Activated naive CD4-positive, alpha-beta T cell treated with anti-CD3 and anti-CD28 coated beads, Interleukin-2, amount 50 U/mL, for 72 hours (primary cell): ENCODE measurements around the gene CST1. TPM values are rescaled to one million over a fixed set of nuclear protein-coding genes. Genes with fewer than 3 reads are reported as not detected.
A peak's percentile ranks its signal among the peaks of the same experiment; 100 is the strongest.
"Not testable (repeated sequence)": the region's sequence is repeated elsewhere in the genome, so short reads cannot be mapped to it uniquely, and the experiment has no call there.

ENCODE experiments used
- ATAC-seq, 2 donors: fragments of 150-1000 bp; cut with Tn5 transposase; 2 replicates each; pipeline ENCODE4 v1.10.0; 2021; ENCODE audit warnings: mild to moderate bottlenecking in 2 of 2, moderate library complexity in 2 of 2
- DNase-seq, 2 donors: peaks; one replicate each; pipeline ENCODE4 v3.0.0; 2021 to 2022; ENCODE audit warnings: low spot score in 2 of 2
- H3K27ac Mint-ChIP-seq, 2 donors: one replicate each; pipeline ENCODE4 v1.8.0; 2022; ENCODE audit warnings: mild to moderate bottlenecking in 2 of 2, mixed read lengths in 2 of 2
- H3K36me3 Mint-ChIP-seq, 2 donors: one replicate each; pipeline ENCODE4 v1.8.0; 2022; ENCODE audit warnings: mixed read lengths in 2 of 2
- H3K9me3 Mint-ChIP-seq, 2 donors: one replicate each; pipeline ENCODE4 v1.8.0; 2022; ENCODE audit warnings: mixed read lengths in 2 of 2
- total RNA-seq, 2 donors: library from RNA; stranded (reverse); gene quantifications; one replicate each; pipeline ENCODE4 v1.2.3, GENCODE V29; 2022

Gene CST1
- total RNA-seq, 2 donors from 2014 or later, result not detected

DNA sequence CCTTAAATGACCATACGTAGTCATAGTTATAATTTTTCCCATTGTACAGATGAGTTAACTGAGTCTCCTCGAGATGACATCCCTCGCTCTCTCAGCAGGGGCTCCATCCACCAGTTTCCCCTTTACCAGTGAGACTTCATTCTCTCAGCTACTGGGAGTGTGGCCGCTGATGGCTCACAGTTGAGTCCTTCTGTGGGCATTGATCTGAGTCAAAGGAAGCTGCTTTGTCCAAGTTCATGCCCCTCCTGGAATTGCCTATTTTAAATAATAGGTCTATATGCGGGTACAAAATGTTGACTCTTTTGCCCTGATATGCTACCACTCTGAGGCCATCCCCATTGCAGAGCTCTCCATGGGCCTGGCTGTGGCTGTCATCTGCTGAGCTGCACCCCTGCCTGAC, 14.8 kb upstream of the CST1 start:
- Mint-ChIP-seq H3K27ac (no peak overlapping the region), H3K9me3 (peaks cover 0 to 4% of the 10 kb centered on the region in 2 donors), H3K36me3 (no peaks in the 10 kb centered on the region)
- ATAC-seq, result no peak
- DNase-seq, result no peak

DNA sequence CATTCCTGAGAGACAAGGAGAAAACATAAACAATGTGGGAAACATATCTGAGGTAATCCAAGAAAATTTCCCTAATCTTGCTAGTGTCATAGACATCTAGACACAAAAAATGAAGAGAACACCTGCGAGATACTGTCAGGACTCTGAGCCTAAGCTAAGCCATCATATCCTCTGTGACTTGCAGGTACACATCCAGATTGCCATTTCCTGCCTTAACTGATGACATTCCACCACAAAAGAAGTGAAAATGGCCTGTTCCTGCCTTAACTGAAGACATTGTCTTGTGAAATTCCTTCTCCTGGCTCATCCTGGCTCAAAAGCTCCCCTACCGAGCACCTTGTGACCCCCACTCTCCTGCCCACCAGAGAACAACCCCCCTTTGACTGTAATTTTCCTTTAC, 13.9 kb upstream of the CST1 start:
- H3K36me3 Mint-ChIP-seq, ATAC-seq, H3K9me3 Mint-ChIP-seq, H3K27ac Mint-ChIP-seq, DNase-seq: not testable (repeated sequence)

DNA sequence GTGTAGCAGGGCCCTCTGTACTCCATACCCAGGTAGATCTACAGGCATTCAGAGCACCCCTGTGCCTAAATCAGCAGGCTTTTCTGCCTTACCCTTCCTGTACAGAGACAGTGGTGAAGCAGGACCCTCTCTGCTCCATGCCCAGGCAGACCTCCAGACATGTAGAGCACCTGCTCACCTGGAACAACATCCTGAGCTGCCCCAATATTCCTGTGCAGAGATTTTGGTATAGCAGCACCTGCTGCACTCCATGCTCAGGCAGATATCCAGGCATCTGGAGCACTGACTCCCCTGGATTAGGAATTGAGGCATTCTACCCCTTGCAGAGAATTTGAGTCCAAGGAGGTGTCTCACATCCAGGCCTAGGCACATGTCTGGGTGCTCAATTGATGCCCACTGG, 12.6 kb upstream of the CST1 start:
- no peak for ATAC-seq

DNA sequence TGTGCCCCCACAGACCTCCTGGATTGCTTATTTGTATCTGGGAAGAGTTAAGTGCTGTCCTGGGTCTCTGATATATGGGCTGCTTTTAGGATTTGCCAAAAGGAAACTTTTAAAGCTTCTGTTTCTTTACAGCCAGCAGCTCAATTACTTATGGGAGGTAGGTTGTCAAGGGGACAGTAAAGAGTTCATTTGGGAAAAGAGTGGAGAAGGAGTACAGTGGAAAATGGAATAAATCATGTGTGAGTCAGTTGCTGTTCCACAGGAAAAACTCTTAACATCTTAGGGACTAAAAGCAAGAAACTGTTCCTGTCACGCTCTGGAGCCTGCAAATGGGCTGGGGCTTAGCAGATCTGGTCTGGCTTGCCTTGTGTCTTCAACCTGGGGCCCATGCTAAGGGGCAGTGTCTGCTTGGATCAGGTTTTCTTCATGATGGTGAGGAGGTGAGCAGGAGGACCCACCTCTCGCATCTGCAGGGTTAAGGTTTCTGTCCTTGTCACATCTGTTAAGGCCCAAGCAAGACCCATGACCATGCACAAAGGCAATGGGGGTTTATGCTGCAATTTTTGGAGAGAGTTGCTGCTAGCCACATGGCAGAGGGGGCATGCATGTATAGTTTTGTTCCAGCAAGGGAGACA, 8.7 kb upstream of the CST1 start:
- Mint-ChIP-seq H3K36me3 (no peaks in the 10 kb centered on the region), H3K27ac (no peak overlapping the region), H3K9me3 (no peaks in the 10 kb centered on the region)
- no peak for ATAC-seq
- no peak for DNase-seq

More for the DNA sequence above, 12.6 kb upstream of the CST1 start:
- DNase-seq, result no peak
- Mint-ChIP-seq H3K9me3 (peaks cover 0 to 4% of the 10 kb centered on the region in 2 donors), H3K36me3 (no peaks in the 10 kb centered on the region), H3K27ac (no peak overlapping the region)

DNA sequence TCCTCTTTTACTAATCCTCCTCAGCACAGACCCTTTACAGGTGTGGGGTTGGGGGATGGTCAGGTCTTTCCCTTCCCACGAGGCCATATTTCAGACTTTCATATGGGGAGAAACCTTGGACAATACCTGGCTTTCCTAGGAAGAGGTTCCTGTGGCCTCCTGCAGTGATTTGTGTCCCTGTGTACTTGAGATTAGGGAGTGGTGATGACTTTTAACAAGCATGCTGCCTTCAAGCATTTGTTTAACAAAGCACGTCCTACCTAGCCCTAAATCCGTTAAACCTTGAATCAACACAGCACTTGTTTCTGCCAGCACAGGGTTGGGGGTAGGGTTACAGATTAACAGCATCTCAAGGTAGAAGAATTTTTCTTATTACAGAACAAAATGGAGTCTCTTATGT, 6.1 kb upstream of the CST1 start:
- not testable (repeated sequence) for H3K27ac Mint-ChIP-seq, DNase-seq, H3K36me3 Mint-ChIP-seq, ATAC-seq, H3K9me3 Mint-ChIP-seq

DNA sequence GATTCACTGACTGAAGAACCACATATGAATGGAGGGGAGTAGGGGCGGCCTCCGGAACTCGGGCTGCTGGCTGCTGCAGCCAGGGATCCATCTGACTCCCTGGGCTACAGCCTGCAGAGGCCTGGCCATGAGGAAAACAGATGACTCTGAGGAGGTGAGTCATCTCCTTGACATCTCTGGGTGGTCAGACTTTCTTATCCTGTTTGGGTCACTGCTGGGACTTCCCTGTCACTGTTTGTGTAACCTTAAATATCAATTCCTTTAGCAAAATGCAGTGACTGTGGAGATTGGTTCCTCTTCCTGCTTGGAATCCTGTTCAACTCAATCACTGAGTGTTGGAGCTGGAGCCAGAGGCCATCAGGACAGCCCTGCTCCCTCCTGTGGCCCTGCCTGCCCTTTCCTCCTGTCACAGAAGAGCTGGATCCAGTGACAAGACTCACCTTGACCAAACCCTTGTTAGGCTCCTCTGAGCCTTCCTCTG, 4.4 kb upstream of the CST1 start:
- ATAC-seq, result peak in 1 of 2 donors; percentile 67
- not testable (repeated sequence) for DNase-seq, H3K27ac Mint-ChIP-seq, H3K9me3 Mint-ChIP-seq, H3K36me3 Mint-ChIP-seq

DNA sequence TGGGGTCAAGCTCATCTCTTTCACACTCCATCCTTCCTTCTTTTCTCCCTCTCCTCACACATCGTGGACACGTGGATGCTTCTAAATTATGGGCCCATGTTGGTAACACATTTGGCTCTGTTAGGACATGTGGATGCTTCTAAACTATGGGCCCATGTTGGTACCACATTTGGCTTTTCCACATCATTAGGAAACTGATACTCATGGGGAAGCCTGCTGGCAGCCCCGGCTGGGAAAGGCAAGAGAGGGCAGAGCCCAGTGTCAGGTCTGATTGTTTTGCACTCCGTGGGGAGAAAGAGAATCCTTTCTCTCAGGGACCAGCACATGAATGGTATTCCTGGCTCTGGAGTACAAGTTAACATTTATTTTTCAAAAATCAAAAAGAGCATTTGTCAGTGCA, 4.0 kb upstream of the CST1 start:
- H3K27ac Mint-ChIP-seq, result no peak overlapping the region
- no peaks in the 10 kb centered on the region for H3K9me3 Mint-ChIP-seq
- ATAC-seq (no peak), DNase-seq (no peak)
- no peaks in the 10 kb centered on the region for H3K36me3 Mint-ChIP-seq

DNA sequence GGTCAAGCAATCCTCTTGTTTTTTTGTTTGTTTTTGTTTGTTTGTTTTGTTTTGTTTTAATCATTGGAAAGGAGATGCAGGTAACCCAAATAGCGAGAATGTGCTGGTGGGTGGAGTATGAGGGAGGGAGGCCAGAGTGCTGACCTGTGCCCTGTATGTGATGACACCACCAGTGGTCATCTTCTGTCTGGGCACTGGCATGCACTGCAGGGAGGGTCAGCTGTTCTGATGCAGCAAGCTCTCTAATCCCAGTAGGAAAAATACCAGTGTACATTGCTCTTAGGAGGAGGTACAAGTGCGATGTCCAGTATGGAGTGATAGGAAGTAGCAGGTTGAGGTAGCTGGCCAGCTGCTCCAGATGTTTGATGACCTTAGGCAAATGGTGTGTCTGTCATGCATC, 2.9 kb upstream of the CST1 start:
- no peaks in the 10 kb centered on the region for H3K36me3 Mint-ChIP-seq
- DNase-seq, result no peak
- H3K27ac Mint-ChIP-seq, result peak overlapping the region in 1 of 2 donors; percentile 5
- H3K9me3 Mint-ChIP-seq, result no peaks in the 10 kb centered on the region
- ATAC-seq, result no peak

DNA sequence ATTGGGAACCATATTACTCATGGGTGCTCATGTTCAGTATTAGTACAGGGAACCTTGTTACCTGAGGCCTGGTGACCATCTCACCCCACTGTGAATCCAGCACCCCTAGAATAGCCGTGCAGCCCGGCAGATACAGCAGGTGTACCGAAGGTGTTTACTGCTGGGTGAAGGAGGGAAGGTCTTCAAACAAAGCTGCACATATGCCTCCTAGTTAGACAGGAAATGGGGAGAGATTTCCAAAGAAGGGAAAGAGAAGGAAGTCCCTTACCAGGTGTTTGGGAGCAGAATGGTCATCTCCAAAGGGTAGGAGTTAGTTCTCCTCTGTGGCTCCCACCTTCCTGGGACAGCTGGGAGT, 2.4 kb upstream of the CST1 start:
- ATAC-seq (no peak), DNase-seq (no peak)
- no peaks in the 10 kb centered on the region for H3K36me3 Mint-ChIP-seq
- H3K27ac Mint-ChIP-seq, result peak overlapping the region in 1 of 2 donors; percentile 5
- no peaks in the 10 kb centered on the region for H3K9me3 Mint-ChIP-seq

DNA sequence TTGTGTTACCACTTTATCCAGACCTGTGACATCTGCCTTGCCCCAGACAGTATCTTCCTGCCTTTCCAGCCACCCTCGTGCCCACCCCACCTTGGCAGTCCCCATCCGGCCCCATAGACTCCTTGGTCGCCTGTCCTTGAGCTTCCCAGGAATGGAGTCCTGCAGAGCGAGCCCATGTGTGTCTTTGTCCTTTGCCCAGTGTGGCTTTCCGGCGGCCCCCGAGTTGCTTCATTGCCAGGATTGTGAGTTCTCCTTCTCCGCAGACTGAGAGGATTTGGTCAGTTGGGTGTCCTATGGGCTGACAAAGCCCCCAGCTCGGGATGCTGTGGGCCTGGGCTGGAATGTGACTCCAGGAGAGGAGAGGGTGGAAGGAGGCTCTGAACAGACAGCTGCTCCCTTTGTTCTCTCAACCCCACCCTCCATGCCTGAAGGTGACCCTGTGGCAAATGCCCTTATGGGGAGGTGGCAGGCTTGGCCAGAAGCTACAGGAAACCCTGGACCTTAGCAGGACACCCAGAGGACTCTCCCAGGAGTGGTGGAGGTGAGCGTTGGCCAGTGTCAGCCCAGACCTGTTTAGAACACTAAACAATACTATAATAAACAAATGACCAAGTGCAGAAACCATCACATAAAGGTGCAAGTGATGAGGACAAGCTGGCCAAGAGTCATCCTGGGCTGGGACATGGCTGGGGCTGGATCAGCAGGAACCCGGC, 1.9 kb upstream of the CST1 start:
- Mint-ChIP-seq H3K27ac (no peak overlapping the region), H3K9me3 (no peaks in the 10 kb centered on the region), H3K36me3 (no peaks in the 10 kb centered on the region)
- DNase-seq, result no peak
- ATAC-seq, result no peak

DNA sequence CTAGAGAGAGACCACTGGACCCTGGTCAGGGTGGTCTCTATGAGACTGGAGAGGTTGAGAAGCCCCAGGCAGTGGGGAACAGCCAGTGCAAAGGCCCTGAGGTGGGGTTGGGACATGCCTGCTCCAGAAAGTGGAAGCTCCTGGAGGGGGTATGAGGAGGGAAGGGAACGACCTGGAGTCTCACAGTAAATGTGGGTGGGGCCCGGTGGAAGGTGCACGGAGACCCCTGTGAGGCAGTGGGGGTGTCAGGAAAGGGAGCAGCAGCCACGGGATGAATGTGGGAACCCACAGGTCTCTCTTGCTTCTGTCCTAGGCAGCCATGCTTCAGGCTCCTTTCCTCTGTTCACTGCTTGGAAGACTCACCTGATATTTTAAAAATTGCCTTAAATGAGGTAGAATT, 1.3 kb upstream of the CST1 start:
- no peak overlapping the region for H3K27ac Mint-ChIP-seq
- no peaks in the 10 kb centered on the region for H3K9me3 Mint-ChIP-seq
- H3K36me3 Mint-ChIP-seq, result no peaks in the 10 kb centered on the region
- ATAC-seq (no peak), DNase-seq (no peak)

DNA sequence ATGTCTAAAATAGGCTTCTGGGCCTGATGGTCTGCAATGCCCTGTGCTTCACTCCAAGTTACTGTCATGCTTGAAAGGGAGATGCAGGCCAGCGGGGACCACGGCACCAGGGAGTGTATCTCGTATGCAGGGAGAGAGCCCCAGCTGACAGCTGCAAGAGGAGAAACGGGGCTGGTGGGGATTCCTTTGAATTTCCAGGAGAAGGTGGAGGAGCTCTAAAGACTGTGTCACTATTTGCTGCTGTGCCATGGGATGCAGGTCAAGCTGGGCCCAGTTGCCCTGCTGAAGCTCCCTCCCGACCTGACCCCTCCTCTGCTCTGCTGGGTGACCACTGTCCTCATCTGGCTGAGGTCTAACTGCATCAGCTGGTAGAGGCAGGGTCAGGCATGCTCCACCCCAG, 989 bp downstream of the CST1 start:
- H3K27ac Mint-ChIP-seq, result no peak overlapping the region
- H3K9me3 Mint-ChIP-seq, result no peaks in the 10 kb centered on the region
- ATAC-seq (no peak), DNase-seq (no peak)
- no peaks in the 10 kb centered on the region for H3K36me3 Mint-ChIP-seq

DNA sequence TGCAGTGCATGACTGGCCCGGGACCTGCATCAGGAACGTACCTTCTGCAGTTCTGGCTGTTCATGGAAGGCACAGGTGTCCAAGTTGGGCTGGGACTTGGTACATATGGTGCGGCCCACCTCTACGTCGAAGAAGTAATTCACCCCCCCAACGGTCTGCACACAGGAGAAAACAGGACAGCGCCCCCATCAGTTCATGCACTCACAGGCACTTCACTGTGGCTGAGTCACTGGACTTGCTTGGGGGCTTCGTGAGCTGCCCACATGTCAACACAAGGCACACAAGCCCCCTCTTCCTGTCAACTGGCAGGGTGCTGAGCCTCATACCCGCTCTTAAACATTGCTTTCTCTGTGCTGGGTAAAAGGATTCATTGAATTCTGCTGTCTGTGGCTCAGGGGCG, 1.8 kb downstream of the CST1 start:
- H3K36me3 Mint-ChIP-seq, H3K9me3 Mint-ChIP-seq, DNase-seq, ATAC-seq, H3K27ac Mint-ChIP-seq: not testable (repeated sequence)

DNA sequence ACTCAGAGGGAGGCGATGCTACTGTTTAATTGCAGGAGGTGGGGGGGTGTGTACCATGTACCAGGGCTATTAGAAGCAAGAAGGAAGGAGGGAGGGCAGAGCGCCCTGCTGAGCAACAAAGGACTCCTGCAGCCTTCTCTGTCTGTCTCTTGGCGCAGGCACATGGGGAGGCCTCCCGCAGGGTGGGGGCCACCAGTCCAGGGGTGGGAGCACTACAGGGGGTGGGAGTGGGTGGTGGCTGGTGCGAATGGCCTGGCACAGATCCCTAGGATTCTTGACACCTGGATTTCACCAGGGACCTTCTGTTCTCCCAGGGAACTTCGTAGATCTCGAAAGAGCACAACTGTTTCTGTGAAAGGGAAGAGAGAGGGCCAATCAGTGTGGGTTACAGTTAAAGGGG, 3.2 kb downstream of the CST1 start:
- H3K27ac Mint-ChIP-seq, H3K36me3 Mint-ChIP-seq, ATAC-seq, DNase-seq, H3K9me3 Mint-ChIP-seq: not testable (repeated sequence)

DNA sequence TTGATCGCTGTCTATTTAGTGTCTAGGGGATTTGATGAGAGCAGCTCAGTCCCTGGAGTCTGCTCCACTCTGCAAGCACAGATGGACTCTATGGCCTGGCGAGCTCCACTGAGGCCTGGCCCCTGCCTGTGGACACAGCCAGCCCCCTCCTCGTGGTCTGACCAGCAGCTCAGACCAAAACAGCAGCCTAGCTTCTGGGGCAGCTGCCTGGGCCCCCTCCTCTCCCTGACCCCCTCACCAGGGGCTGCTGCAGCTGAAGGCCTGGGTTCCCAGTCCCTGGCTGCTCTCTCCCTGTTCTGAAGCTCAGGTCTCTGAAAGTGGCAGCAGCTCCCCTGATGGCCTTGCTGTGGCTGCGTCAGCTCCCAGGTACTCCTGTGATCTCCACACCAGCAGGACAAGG, 3.6 kb downstream of the CST1 start:
- not testable (repeated sequence) for H3K36me3 Mint-ChIP-seq, H3K27ac Mint-ChIP-seq, ATAC-seq, DNase-seq, H3K9me3 Mint-ChIP-seq

DNA sequence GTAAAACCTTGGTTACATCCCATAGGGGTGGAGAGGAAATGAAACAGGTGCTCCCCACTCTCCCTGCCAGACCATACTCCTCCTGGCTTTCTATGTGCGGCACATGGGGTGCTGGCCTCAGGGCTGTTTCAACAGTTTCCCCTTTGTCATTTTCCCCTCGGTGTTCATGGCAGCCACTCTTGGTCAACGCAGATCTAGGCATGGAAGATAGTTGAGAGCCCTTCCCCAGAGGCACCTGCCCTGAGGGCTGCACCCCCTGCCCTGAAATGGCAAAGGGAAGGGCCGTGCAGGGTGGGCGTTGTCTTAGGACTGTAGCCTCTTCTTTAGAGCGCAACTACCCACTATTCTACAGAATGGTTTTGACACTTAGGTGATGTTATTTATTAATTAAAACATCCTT, 4.4 kb downstream of the CST1 start:
- DNase-seq (no peak), ATAC-seq (no peak)
- Mint-ChIP-seq H3K27ac (no peak overlapping the region), H3K36me3 (no peaks in the 10 kb centered on the region), H3K9me3 (no peaks in the 10 kb centered on the region)

DNA sequence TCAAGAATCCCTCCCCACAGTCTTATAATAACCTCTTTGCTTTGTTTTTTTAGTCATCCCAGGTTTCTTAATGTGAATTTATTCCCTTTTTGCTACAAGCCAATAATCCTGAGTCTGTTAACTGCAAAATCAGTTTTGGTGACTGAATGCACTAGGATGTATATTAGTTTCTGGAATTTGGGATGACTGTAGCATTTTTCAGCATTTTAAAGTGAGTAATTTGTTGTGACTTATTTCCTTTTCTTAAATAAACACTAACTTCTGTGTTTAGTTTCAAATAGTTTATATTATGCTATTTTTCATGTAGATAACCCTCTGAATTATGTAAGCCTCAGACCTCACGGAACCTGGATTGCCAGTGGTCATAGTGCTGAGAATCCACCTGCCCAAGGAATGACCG, 5.5 kb downstream of the CST1 start:
- ATAC-seq, result no peak
- H3K9me3 Mint-ChIP-seq, result no peaks in the 10 kb centered on the region
- no peak for DNase-seq
- H3K27ac Mint-ChIP-seq, result no peak overlapping the region
- H3K36me3 Mint-ChIP-seq, result no peaks in the 10 kb centered on the region

DNA sequence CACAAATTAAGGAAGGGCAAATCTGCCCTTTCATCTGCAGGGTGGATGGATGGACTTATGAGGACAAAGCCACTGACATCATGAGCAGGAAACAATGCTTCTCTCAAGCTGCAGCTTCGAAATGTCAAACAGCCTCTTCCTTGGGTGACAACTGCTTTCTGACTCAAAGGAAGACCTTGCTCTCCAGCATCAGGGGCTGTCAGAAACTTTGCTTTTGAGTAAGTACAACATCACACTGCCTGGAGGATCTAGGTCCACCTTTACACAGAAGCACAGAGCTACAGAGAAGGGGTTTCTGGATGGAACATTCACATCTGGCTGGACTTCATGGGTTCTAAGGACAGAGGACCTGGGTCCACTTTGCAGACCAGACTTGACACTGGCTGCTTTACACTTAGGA, 5.9 kb downstream of the CST1 start:
- DNase-seq (no peak), ATAC-seq (peak; percentile 53 to 55)
- Mint-ChIP-seq H3K27ac (no peak overlapping the region), H3K9me3 (no peaks in the 10 kb centered on the region), H3K36me3 (no peaks in the 10 kb centered on the region)
